ENCODE data around the gene PNMA8C.
"Not testable (repeated sequence)": the region's sequence is repeated elsewhere in the genome, so short reads cannot be mapped to it uniquely, and the experiment has no call there.

Gene PNMA8C

GRCh38 chr19:46378268-46378667, 50.5 kb downstream of the PNMA8C start:
- H3K4me3 ChIP-seq (ENCODE audit: control insufficient read depth, low read depth, low read length) = no peak overlapping the region
- DNase-seq (ENCODE audit: low read depth) = peak; percentile 93
- TF ChIP-seq CTCF (IDR thresholded peaks at IDR 0.05; ENCODE audit: control insufficient read depth, insufficient read depth, low read depth, low read length, missing control alignments) = no peak

- no peak for DNase-seq (ENCODE audit: low read depth)
- H3K4me3 ChIP-seq (ENCODE audit: control insufficient read depth, low read depth, low read length) = no peak overlapping the region
- TF ChIP-seq CTCF (IDR thresholded peaks at IDR 0.05; ENCODE audit: control insufficient read depth, insufficient read depth, low read depth, low read length, missing control alignments) = no peak
These were observed 52.2 kb downstream of the PNMA8C start for GRCh38 chr19:46376241-46377153.

- H3K4me3 ChIP-seq (ENCODE audit: control insufficient read depth, low read depth, low read length) = not testable (repeated sequence)
These were observed 53.2 kb downstream of the PNMA8C start for GRCh38 chr19:46375476-46376067.

More at GRCh38 chr19:46375476-46376067, 53.2 kb downstream of the PNMA8C start:
- DNase-seq (ENCODE audit: low read depth) = not testable (repeated sequence)
